NCI-H82 (cell line): ENCODE results near the gene PHF24.

ENCODE experiments used
- DNase-seq: peaks from one replicate; lab custom pipeline; 2025; lab: John Stamatoyannopoulos, UW

PHF24 gene

GRCh38 chr9:34983209-34983608 lies 25.1 kb downstream of the PHF24 start:
- DNase-seq = no peak

GRCh38 chr9:34984049-34984448 lies 26.0 kb downstream of the PHF24 start:
- DNase-seq = no peak

GRCh38 chr9:34985311-34985899 lies 27.3 kb downstream of the PHF24 start:
- DNase-seq = peak; percentile 71

GRCh38 chr9:34986540-34987047 lies 28.5 kb downstream of the PHF24 start:
- DNase-seq = peak; percentile 8

- no peak for DNase-seq
These were observed 29.2 kb downstream of the PHF24 start for GRCh38 chr9:34987160-34987901.

- peak; percentile 61 for DNase-seq
These were observed 30.3 kb downstream of the PHF24 start for GRCh38 chr9:34988218-34989002.

- DNase-seq = peak; percentile 98
These were observed 31.2 kb downstream of the PHF24 start, which contains the start of gene DNAJB5 for GRCh38 chr9:34989003-34989945. DNAJB5 (plus strand) TSS chr9:34989745; CDS start chr9:34990631, 886 bp downstream.

GRCh38 chr9:34989946-34990635 lies 32.0 kb downstream of the PHF24 start:
- DNase-seq = peak; percentile 72

GRCh38 chr9:34990908-34991606 lies 33.0 kb downstream of the PHF24 start:
- no peak for DNase-seq

GRCh38 chr9:34991607-34992375 lies 33.7 kb downstream of the PHF24 start:
- peak; percentile 7 for DNase-seq

- no peak for DNase-seq
These were observed 34.4 kb downstream of the PHF24 start for GRCh38 chr9:34992376-34992951.

GRCh38 chr9:34993502-34994259 lies 35.6 kb downstream of the PHF24 start:
- DNase-seq = peak; percentile 56

- peak; percentile 80 for DNase-seq
These were observed 36.3 kb downstream of the PHF24 start for GRCh38 chr9:34994260-34994899.

- DNase-seq = peak; percentile 92
These were observed 37.0 kb downstream of the PHF24 start for GRCh38 chr9:34994900-34995669.

GRCh38 chr9:34995670-34996060 lies 37.6 kb downstream of the PHF24 start:
- DNase-seq = no peak

GRCh38 chr9:34996181-34996904 lies 38.3 kb downstream of the PHF24 start:
- DNase-seq = no peak
